Activated CD4-positive, alpha-beta T cell treated with anti-CD3 and anti-CD28 coated beads, Interleukin-2, Interleukin-4, amounts not matched to agents 100 ng/mL and 50 ng/mL, durations not matched to agents 16 hours and 8 hours (primary cell): ENCODE results near the gene TXNDC16.
"Not testable (repeated sequence)": the region's sequence is repeated elsewhere in the genome, so short reads cannot be mapped to it uniquely, and the experiment has no call there.

Experiments
- DNase-seq: peaks from one replicate; pipeline ENCODE4 v3.0.0-alpha.2; 2020; ENCODE audit warnings: low spot score

Gene TXNDC16

GRCh38 chr14:52552063-52552988 lies at the start of gene TXNDC16, which contains the start of gene GPR137C:
TSS of gene TXNDC16 (minus strand) at chr14:52552505. CDS start at chr14:52543557, 8,948 bp downstream.
TSS of gene GPR137C (plus strand) at chr14:52552836. CDS start at chr14:52553148, 312 bp downstream.
- DNase-seq = peak; percentile 99

DNA sequence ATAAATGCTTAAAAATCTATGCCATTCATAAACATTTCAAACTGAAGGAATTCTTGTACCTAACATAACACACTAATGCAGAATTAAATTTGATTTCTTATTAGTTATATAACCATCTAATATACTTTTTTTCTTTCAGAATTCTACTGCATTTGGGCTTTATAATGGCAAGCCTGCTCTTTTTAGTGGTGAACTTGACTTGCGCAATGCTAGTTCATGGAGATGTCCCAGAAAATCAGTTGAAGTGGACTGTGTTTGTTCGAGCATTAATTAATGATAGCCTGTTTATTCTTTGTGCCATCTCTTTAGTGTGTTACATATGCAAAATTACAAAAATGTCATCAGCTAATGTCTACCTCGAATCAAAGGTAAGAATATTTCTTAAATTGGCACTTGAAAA lies 47.7 kb upstream of the TXNDC16 start:
- no peak for DNase-seq

GRCh38 chr14:52598568-52598967 lies 46.3 kb upstream of the TXNDC16 start:
- DNase-seq = no peak

GRCh38 chr14:52596861-52597260 lies 44.6 kb upstream of the TXNDC16 start:
- DNase-seq = no peak

DNA sequence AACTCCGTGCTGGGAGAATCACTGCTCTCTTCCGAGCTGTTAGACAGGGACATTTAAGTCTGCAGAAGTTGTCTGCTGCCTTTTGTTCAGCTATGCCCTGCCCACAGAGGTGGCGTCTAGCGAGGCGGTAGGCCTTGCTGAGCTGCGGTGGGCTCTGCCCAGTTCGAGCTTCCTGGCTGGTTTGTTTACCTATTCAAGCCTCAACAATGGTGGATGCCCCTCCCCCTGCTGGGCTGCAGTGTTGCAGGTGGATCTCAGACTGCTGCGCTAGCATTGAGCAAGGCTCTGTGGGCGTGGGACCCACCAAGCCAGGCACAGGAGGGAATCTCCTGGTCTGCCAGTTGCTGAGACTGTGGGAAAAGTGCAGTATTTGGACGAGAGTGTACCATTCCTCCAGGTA lies 44.0 kb upstream of the TXNDC16 start:
- DNase-seq = no peak

- DNase-seq = no peak
Observed at GRCh38 chr14:52590318-52590717, 38.0 kb upstream of the TXNDC16 start.

- DNase-seq = no peak
Observed at GRCh38 chr14:52589646-52590045, 37.3 kb upstream of the TXNDC16 start.

DNA sequence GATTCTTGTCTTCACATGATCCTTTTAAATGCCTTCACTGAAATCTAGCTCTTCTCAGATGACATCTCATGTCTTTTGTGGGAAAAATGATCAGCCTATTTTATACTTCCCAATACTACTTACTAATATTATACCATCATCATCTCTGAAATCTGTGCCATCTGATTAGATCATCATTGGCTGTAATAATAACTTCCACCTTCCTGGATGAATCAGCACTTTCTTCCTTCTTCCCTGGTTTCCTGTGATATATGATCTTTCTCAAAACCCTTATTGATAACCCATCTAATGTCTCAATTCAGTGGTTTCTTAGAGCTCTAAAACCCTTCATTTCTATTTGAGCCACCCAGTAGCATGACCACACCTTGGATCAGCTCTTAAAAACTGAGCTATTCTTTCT lies 31.2 kb upstream of the TXNDC16 start:
- no peak for DNase-seq

DNA sequence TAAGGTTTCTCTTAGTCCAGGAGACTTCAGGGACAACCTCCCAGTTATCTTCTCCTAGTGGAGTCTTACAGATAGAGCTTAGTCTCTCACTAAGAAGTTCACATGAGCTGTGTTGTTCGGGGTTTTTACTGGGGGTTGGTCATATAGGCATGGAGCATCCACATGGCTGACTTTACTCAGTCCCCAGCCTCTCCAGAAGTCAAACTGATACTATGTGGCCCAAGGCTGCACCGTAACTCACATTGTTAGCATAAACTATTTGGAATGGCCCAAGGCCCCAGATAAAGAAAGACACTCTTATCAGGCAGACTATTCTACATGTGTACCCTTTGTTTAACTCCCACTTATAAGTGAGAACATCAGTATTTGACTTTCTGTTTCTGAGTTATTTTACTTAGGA lies 23.6 kb upstream of the TXNDC16 start:
- DNase-seq = no peak

DNA sequence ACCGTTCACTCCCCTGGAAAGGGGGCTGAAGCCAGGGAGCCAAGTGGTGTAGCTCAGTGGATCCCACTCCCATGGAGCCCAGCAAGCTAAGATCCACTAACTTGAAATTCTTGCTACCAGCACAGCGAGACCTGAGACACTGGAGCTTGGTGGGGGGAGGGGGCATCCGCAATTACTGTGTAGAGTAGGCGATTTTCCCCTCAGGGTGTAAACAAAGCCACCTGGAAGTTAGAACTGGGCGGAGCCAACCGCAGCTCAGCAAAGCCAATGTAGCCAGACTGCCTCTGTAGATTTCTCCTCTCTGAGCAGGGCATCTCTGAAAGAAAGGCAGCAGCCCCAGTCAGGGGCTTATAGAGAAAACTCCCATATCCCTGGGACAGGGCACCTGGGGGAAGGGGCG lies 16.1 kb upstream of the TXNDC16 start:
- not testable (repeated sequence) for DNase-seq

DNA sequence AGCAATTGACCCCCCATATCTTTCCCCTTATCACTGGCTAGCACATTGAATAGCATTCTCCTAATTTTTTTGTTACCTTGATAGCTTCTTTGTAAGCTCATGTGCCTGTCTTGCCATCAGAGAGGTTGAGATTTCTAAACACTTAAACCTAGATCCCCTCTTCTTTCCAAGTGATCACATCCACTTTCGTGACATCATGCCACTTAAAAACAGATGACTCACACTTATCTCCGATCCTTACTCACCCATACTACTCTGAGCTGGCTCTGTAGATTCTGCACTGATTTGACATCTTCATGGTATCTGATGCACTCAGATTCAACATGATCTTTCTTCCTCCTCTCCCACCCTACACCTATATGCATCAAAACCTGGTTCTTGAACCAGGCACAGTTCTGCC lies 10.8 kb upstream of the TXNDC16 start:
- no peak for DNase-seq

DNA sequence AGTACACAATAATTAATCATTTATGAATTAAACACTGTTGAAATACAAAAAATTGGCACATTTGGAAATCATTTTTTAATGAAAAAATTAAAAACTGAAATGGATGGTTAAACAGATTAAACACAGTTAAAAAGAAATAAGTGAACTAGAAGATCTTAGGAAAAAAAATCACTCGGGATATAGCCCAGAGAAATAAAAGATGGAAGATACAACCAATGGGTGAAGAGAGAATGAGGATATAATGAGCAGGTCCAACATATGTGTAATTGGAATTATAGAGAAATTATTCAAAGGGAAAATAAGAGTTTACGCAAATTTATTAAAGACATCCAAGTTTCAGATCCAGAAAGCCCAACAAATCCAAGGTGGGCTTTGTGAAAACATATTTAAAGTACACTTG lies 6.4 kb upstream of the TXNDC16 start:
- DNase-seq = no peak

DNA sequence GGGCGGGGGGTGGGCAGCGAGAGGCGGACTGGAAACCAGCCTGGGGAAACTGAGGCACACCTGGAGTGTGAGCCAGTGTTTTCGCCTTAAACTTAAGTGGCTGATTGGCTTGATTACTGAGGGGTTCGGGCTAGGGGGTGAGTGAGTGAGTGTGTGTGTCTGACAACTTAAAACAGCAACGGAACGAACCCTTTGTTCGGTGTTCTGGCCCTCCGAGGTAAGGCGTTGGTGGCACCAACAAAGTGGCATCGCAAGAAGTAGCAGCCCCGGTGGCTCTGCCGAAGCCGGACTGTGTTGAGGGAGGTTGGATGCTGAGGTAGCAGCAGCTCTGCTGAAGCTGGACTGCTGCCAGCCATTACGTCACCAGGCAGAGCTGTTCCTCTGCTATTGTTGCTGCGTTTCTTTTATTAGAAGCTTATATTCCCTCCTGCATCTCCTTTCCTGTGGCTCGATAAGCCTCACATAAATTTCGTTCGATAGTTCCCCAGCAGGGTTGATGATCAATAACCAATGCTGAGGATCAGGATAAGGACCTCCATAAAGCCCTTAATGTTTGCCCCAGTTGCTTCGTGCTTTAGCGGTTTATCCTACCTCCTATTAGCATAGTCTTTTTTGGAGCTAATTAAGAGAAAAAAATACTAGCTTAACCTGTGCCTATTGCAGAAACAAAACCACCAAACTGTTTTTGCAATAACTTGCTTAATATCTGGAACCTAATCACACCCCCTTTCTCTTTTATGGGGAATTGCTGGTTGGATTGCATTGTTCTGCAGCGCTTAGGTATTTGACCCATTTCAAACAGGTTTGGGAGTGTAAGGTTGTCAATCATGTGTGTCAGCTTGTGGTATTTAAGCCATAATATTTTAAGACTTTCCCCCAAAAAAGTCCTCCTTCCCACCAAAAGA lies 1.6 kb upstream of the TXNDC16 start:
- peak; percentile 57 for DNase-seq

DNA sequence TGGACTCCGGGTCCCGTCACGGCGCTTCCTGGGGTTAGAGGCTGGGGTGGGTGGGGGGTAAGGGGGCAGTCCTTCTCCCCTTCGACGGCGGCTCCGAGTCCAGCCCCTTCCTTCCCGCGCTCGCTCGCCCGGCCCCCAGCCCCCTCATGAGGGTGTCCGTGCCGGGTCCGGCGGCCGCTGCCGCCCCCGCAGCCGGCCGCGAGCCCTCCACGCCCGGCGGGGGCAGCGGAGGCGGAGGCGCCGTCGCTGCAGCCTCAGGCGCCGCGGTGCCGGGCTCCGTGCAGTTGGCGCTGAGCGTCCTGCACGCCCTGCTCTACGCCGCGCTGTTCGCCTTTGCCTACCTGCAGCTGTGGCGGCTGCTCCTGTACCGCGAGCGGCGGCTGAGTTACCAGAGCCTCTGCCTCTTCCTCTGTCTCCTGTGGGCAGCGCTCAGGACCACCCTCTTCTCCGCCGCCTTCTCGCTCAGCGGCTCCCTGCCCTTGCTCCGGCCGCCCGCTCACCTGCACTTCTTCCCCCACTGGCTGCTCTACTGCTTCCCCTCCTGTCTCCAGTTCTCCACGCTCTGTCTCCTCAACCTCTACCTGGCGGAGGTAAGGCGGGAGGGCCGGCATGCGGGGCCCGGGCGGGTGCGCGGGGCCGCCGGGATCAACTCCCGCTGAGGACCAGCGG lies 831 bp upstream of the TXNDC16 start:
- DNase-seq = peak; percentile 19

DNA sequence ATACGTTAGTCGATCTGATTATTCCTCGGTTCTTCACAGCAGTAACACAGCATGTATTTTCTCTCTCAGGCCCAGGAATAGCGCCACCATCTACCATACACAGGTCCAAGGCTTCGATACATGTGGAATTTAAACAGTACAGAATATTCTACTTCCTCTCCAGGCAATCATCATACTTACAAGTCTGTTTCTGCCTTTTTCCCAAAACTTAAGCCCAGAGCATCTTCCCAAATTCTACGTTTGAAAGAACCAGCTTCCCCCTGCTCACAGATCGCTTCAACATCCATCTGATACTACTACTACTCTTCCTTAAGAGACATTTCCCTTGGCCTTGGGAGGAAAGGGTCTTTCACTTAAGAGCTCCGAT lies 626 bp downstream of the TXNDC16 start:
- peak; percentile 15 for DNase-seq

DNA sequence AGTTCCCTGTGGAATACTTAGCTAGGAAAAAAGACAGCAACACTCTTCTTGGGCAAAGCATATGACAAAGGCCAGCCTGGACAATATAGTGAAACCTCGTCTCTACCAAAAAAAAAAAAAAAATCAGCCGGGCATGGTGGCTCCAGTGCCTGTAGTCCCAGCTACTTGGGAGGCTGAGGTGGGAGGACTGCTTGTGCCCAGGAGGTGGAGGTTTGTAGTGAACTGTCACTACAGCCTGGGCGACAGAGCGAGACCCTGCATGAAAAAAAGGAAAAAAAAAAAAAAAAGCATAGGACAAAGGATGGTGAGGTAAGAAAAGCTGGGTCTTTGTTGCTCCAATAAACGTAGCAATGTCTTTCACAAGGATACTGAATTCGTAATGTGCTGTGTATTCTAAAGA lies 1.1 kb downstream of the TXNDC16 start:
- no peak for DNase-seq

- DNase-seq = no peak
Observed at GRCh38 chr14:52550661-52551060, 1.6 kb downstream of the TXNDC16 start.

DNA sequence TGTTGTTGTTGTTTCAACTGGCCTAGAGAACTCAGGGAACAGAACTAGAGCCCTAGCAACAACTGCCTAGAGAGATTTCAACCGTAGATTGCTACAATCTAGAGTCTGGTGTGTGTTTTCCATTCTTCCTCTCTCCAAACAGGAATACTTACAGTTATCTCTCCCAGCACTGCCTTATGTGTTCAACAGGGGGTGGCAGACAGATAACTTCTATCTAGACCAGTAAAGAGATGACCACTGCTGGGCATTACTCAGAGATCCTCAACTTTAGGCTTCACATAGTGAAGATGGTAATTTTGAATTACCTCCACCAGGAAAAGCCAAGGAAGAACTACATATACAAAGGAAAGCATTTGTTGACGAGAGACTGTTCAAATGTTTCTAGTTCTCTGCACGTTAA lies 4.8 kb downstream of the TXNDC16 start:
- DNase-seq = no peak

DNA sequence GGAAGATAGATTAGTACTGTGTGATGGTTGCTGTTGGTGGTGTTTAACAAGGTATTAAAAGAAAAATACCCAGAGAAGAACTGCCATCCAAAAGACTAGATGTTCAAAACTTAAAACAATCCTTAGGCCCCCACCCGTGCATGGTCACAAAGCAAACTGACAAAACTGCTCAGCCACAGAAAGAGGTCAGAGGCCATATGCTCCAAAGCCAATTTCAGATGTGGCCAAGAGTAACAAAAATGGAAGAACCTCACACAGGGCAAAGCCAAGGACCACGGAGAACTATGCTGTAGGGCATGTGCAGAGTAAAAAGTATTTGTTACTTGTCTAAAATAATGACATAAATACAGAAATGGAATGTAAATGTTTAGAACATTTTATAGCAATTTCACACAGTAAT lies 5.3 kb downstream of the TXNDC16 start:
- no peak for DNase-seq

DNA sequence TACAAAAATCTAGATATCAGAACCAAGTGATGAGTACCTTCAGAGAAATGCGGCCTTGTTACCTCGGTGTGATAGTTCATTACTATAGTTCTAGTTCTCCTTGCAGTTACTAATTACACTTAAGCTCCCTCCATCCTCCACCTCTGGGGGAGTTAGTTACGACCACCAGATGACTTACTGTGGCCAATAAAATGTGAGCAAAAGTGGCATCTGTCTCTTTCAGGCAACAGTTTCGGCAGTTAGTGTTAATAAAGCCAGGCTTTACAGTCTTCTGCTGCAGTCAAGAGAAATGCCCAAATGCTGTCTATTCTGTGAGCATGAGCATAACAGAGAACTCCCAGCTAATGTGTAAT lies 6.0 kb downstream of the TXNDC16 start:
- no peak for DNase-seq

DNA sequence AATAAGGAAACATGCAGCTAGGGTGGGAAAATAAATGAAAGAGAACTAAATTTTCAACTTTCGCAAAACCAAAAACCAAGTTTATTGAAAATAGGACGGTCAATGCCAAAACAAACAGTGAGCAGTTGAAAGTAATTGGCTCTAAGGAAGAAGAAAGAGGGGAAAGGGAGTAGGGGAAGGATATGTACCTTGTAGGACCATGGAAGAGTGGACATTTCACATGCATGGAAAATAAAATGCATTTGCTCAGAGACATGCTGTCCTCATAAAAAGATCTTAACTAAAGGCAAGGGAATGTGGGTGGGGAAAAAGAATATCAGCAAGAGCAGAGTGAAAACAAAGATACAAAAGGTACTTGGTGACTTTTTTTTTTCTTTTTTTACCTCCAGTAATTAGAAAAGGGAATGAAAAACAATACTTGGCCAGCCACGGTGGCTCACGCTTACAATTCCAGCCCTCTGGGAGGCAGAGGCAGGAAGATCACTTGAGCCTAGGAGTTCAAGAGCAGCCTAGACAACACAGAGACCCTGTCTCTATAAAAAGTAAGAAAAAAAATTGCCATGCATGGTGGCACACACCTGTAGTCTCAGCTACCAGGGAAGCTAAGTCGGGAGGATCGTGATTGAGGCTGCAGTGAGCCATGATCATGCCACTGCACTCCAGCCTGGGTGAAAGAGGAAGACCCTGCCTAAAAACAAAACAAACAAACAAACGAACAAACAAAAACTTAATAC lies 6.6 kb downstream of the TXNDC16 start:
- DNase-seq = no peak

DNA sequence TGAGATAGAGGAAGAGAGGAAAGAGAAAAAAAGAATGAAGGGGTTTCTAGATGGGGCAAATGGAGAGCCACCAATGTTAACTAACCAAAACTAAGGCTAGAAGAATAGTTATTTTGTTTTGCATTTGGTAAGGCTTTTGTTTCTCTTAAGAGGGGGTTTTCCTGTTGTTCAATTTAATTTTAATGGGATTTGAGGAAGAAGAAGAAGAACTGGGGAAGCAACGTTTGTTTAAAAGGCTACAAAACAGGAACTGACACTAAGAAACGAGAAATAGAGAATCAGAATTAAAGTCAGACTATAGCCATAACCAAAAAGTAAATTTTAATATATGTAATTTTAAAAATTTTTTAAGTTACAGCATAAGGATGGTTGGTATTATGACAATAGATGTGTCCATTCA lies 13.7 kb downstream of the TXNDC16 start:
- no peak for DNase-seq
